Measurements from ENCODE around the gene WBP2NL.

- no peak for TF ChIP-seq CTCF (IDR thresholded peaks at IDR 0.05)
- no peak for TF ChIP-seq POLR2A (IDR thresholded peaks at IDR 0.05)
Observed at GRCh38 chr22:41966225-41966606, 32.4 kb upstream of the WBP2NL start.

Measured in vagina (tissue), 2 donors.